GM19035 (cell line): ENCODE data around the gene ZNF224.

ENCODE experiments used
- ATAC-seq: cut with Tn5 transposase; IDR thresholded peaks from one replicate; pipeline ENCODE4 v1.9.1; 2021; ENCODE audit not compliant: unreplicated experiment

ZNF224 gene

GRCh38 chr19:44093931-44094765 is at the start of gene ZNF224:
Gene ZNF224 (plus strand): TSS chr19:44094361. CDS start chr19:44097874, 3,513 bp downstream.
- peak; percentile 83 for ATAC-seq

GRCh38 chr19:44050740-44051649 is 43.2 kb upstream of the ZNF224 start:
- no peak for ATAC-seq

- no peak for ATAC-seq
These were observed 42.3 kb upstream of the ZNF224 start, which contains the start of gene ZNF223 for GRCh38 chr19:44051650-44052402. Gene ZNF223 (plus strand): TSS chr19:44052036. CDS start chr19:44055177, 3,141 bp downstream.

GRCh38 chr19:44055870-44056269 is 38.3 kb upstream of the ZNF224 start:
- no peak for ATAC-seq

GRCh38 chr19:44059229-44059628 is 34.9 kb upstream of the ZNF224 start:
- no peak for ATAC-seq

GRCh38 chr19:44061038-44061437 is 33.1 kb upstream of the ZNF224 start:
- no peak for ATAC-seq

GRCh38 chr19:44066305-44066704 is 27.9 kb upstream of the ZNF224 start:
- ATAC-seq: no peak

- ATAC-seq: no peak
These were observed 24.7 kb upstream of the ZNF224 start for GRCh38 chr19:44069415-44069814.

GRCh38 chr19:44071824-44072542 is 22.2 kb upstream of the ZNF224 start, which contains the start of gene ZNF284:
Gene ZNF284 (plus strand): TSS chr19:44072159. CDS start chr19:44076390, 4,231 bp downstream.
- peak; percentile 79 for ATAC-seq

- ATAC-seq: no peak
These were observed 21.4 kb upstream of the ZNF224 start for GRCh38 chr19:44072543-44073401.

- ATAC-seq: no peak
These were observed 17.8 kb upstream of the ZNF224 start for GRCh38 chr19:44076325-44076724.

- no peak for ATAC-seq
These were observed 2.1 kb upstream of the ZNF224 start for GRCh38 chr19:44092108-44092507.

GRCh38 chr19:44107751-44108150 is 13.6 kb downstream of the ZNF224 start:
- no peak for ATAC-seq

- ATAC-seq: no peak
These were observed 15.3 kb downstream of the ZNF224 start for GRCh38 chr19:44109458-44109857.

- no peak for ATAC-seq
These were observed 17.8 kb downstream of the ZNF224 start for GRCh38 chr19:44111910-44112463.

GRCh38 chr19:44112802-44113137 is 18.6 kb downstream of the ZNF224 start:
- no peak for ATAC-seq

GRCh38 chr19:44113138-44113783 is 19.1 kb downstream of the ZNF224 start, which contains the start of gene ZNF225:
Gene ZNF225 (plus strand): TSS chr19:44113399. CDS start chr19:44115828, 2,429 bp downstream.
- peak; percentile 93 for ATAC-seq

GRCh38 chr19:44113784-44114390 is 19.7 kb downstream of the ZNF224 start:
- peak; percentile 7 for ATAC-seq
